ENCODE data around the gene MBD5. TPM values are rescaled to one million over a fixed set of nuclear protein-coding genes. Genes with fewer than 3 reads are reported as not detected.

The MBD5 gene
- polyA plus RNA-seq, 2 of the 4 experiments (the other 2 are of a cell fraction) = 5.4 to 24.1 TPM

GRCh38 chr2:148042219-148042618 lies 21.3 kb downstream of the MBD5 start (continued):
- TF ChIP-seq FOSL2 (IDR thresholded peaks at IDR 0.05) (no peak), FOSL2 (CRISPR knock-in tag; IDR thresholded peaks at IDR 0.05) (no peak), CEBPB (IDR thresholded peaks at IDR 0.05) (no peak), ESRRA (IDR thresholded peaks at IDR 0.05; ENCODE audit: borderline replicate concordance, low read length) (no peak), HOXB5 (CRISPR knock-in tag; IDR thresholded peaks at IDR 0.05) (no peak)

DNA sequence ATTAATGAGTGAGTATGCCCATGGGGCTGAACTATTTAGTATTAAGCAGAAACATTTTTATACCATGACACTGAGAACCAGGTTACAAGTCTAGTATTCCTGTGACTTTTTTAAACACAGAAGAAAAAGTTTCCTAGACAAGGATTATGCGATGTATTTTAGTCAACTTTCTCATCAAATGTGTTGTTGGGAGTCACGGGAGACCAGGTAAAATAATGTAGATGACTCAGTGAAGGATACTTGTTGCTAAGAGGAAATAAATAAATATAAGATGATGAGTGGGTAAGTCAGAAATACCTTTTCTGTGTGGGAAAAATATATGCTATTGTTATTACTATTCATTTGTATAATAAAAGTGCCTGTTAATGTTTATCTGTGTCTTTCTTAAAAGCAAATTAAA lies 23.4 kb downstream of the MBD5 start:
- Histone ChIP-seq H3K4me1 (0 out of 3 replicates have a peak, but pooled peaks cover under 1% of the 10 kb centered on the region), H3K4me2 (no peak overlapping the region), H3K27ac (no peak overlapping the region), H3K9me3 (no peaks in the 10 kb centered on the region), H3K4me3 (no peak overlapping the region)
- ChIA-PET POLR2A (no interaction called here), CTCF (no interaction called here)
- FAIRE-seq = no peak
- ATAC-seq = no peak
- WGBS (ENCODE audit: missing lambda C conversion rate) = 84% methylated on average over 2 of the region's 2 CpGs
- DNase-seq (ENCODE audit: low read depth in 1 of 2, low spot score in 1 of 2) = peak; percentile 5 to 18
- no peak for TF ChIP-seq MAX (IDR thresholded peaks at IDR 0.05)
- no peak for TF ChIP-seq RARB (CRISPR knock-in tag; IDR thresholded peaks at IDR 0.05)
- no peak for TF ChIP-seq RNF2 (IDR thresholded peaks at IDR 0.05; ENCODE audit: borderline replicate concordance, low read depth)
- TF ChIP-seq BHLHE40 (IDR thresholded peaks at IDR 0.05; ENCODE audit: low read depth, low read length) = no peak
- TF ChIP-seq POLR2AphosphoS2 (conservative IDR thresholded peaks at IDR 0.05; ENCODE audit: low read length) = no peak
- TF ChIP-seq CBX8 (IDR thresholded peaks at IDR 0.05) = no peak
- TF ChIP-seq SMC3 (IDR thresholded peaks at IDR 0.05) = no peak
- TF ChIP-seq FOSL2 (IDR thresholded peaks at IDR 0.05) = no peak
- TF ChIP-seq FOSL2 (CRISPR knock-in tag; IDR thresholded peaks at IDR 0.05) = no peak
- TF ChIP-seq MYC (IDR thresholded peaks at IDR 0.05; ENCODE audit: borderline replicate concordance, low read length) = no peak
- TF ChIP-seq ZSCAN20 (CRISPR knock-in tag; IDR thresholded peaks at IDR 0.05) = no peak
- TF ChIP-seq, protein P1, sequence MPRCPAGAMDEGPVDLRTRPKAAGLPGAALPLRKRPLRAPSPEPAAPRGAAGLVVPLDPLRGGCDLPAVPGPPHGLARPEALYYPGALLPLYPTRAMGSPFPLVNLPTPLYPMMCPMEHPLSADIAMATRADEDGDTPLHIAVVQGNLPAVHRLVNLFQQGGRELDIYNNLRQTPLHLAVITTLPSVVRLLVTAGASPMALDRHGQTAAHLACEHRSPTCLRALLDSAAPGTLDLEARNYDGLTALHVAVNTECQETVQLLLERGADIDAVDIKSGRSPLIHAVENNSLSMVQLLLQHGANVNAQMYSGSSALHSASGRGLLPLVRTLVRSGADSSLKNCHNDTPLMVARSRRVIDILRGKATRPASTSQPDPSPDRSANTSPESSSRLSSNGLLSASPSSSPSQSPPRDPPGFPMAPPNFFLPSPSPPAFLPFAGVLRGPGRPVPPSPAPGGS (IDR thresholded peaks at IDR 0.05) = no peak
- no peak for TF ChIP-seq HOXB13 (CRISPR knock-in tag; IDR thresholded peaks at IDR 0.05; ENCODE audit: low read depth)
- no peak for TF ChIP-seq TFCP2L1 (CRISPR knock-in tag; IDR thresholded peaks at IDR 0.05)
- TF ChIP-seq RFX5 (IDR thresholded peaks at IDR 0.05) = no peak
- no peak for TF ChIP-seq CEBPB (IDR thresholded peaks at IDR 0.05)
- no peak for TF ChIP-seq ELK1 (IDR thresholded peaks at IDR 0.05; ENCODE audit: low read depth, low read length)
- TF ChIP-seq TP53 (CRISPR knock-in tag; IDR thresholded peaks at IDR 0.05) = no peak
- TF ChIP-seq CTCF (IDR thresholded peaks at IDR 0.05) = no peak

DNA sequence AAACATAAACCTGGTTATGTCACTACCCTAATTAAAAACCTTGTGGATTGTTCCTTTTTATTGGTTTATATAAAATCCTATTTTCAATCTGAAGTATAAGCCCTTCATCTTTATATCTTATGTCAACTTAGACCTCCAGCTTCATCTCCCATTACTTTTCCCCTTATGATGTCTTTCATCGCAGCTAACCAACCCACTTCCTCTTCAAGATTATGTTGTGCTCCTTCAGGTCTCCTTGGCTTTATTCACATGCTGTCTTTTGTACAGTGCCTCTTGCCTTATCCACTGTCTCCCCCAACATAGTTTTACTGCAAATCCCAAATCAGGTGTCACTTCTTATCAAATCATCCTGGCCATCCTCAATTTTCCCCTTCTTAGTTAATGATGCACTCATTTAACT lies 25.9 kb downstream of the MBD5 start:
- Histone ChIP-seq H3K4me1 (0 out of 3 replicates have a peak, but pooled peaks cover 2% of the 10 kb centered on the region), H3K4me3 (no peak overlapping the region), H3K27ac (no peak overlapping the region), H3K9me3 (no peaks in the 10 kb centered on the region), H3K4me2 (no peak overlapping the region)
- 92% methylated on average over 1 of the region's 1 CpG for WGBS (ENCODE audit: missing lambda C conversion rate)
- no peak for ATAC-seq
- ChIA-PET CTCF (no interaction called here), POLR2A (no interaction called here)
- FAIRE-seq = no peak
- TF ChIP-seq PHF8 (IDR thresholded peaks at IDR 0.05; ENCODE audit: borderline replicate concordance, low read depth) = no peak
- DNase-seq (ENCODE audit: low read depth in 1 of 2, low spot score in 1 of 2) = no peak

Data from A549 (cell line).